ENCODE results near the gene HSPB3.
"Not testable (repeated sequence)": the region's sequence is repeated elsewhere in the genome, so short reads cannot be mapped to it uniquely, and the experiment has no call there.

GRCh38 chr5:54434650-54435049, 20.8 kb upstream of the HSPB3 start:
- not testable (repeated sequence) for TF ChIP-seq BHLHE40 (IDR thresholded peaks at IDR 0.05; ENCODE audit: borderline replicate concordance); NFRKB (IDR thresholded peaks at IDR 0.05); FOXA1 (IDR thresholded peaks at IDR 0.05); HDGF (IDR thresholded peaks at IDR 0.05; ENCODE audit: borderline replicate concordance); SP1 (IDR thresholded peaks at IDR 0.05); ARNT (IDR thresholded peaks at IDR 0.05); FOXK2 (IDR thresholded peaks at IDR 0.05); L3MBTL2 (conservative IDR thresholded peaks at IDR 0.05); FOXM1 (IDR thresholded peaks at IDR 0.05; ENCODE audit: borderline replicate concordance); SUZ12 (IDR thresholded peaks at IDR 0.05); LEF1 (IDR thresholded peaks at IDR 0.05; ENCODE audit: borderline replicate concordance)
